ENCODE results near the gene ATP11A. TPM values are rescaled to one million over a fixed set of nuclear protein-coding genes. Genes with fewer than 3 reads are reported as not detected.
A peak's percentile ranks its signal among the peaks of the same experiment; 100 is the strongest.

ATP11A gene
- total RNA-seq, result 100 to 1,000 TPM; 122 to 140 TPM
- 32.6 TPM for polyA plus RNA-seq (2013, experiment 1 of 2)
- 30.0 TPM for polyA plus RNA-seq (2013, experiment 2 of 2)
- long read RNA-seq, experiment 1, transcript ATP11A-217 (1 exons, 3,542 nt), result major isoform, 8 of 21 reads
- long read RNA-seq, experiment 1, partial matches to known transcripts, result 9 of 21 reads
- long read RNA-seq, experiment 1, other reads (novel, unspliced or antisense), result 4 of 21 reads
- long read RNA-seq, experiment 2, full-length matches to known transcripts, result 15 of 71 reads
- long read RNA-seq, experiment 2, partial matches to known transcripts, result 25 of 71 reads
- long read RNA-seq, experiment 2, other reads (novel, unspliced or antisense), result 31 of 71 reads
- long read RNA-seq, experiment 3, transcript ATP11A-217 (1 exons, 3,542 nt), result major isoform, 13 of 36 reads
- long read RNA-seq, experiment 3, partial matches to known transcripts, result 1 of 36 reads
- long read RNA-seq, experiment 3, other reads (novel, unspliced or antisense), result 22 of 36 reads
- long read RNA-seq, experiment 4, partial matches to known transcripts, result 1 of 2 reads
- long read RNA-seq, experiment 4, other reads (novel, unspliced or antisense), result 1 of 2 reads

- Mint-ChIP-seq H3K4me3 (peak within 1 kb of the TSS; percentile 86), H3K9me3 (no peaks in the 10 kb centered on the region), H3K4me1 (peaks cover 49% of the 10 kb centered on the region), H3K27ac (peak within 1 kb of the TSS; percentile 87), H3K27me3 (ENCODE audit: insufficient read depth) (no peaks in the 10 kb centered on the region), H3K36me3 (ENCODE audit: low read depth) (no peaks in the 10 kb centered on the region)
- H3K27ac ChIP-seq (ENCODE audit: low read depth, low read length), result no peak within 1 kb of the TSS
- TF ChIP-seq CTCF (conservative IDR thresholded peaks at IDR 0.05), result no peak
- no peaks in the 10 kb centered on the region for H3K27me3 ChIP-seq (ENCODE audit: control insufficient read depth, insufficient read depth, low read length, poor library complexity, severe bottlenecking)
- H3K4me1 ChIP-seq (ENCODE audit: control insufficient read depth, insufficient read depth, low read length), result peaks cover 16% of the 10 kb centered on the region
- H3K36me3 ChIP-seq (ENCODE audit: control insufficient read depth, insufficient read depth, low read length), result no peaks in the 10 kb centered on the region
- H3K4me3 ChIP-seq (ENCODE audit: low read length), result peak within 1 kb of the TSS; percentile 94
- no peaks in the 10 kb centered on the region for H3K9me3 ChIP-seq (ENCODE audit: control insufficient read depth, low read length)
- peak; percentile 91 for DNase-seq
- peak within 1 kb of the TSS; percentile 80 for H3K9ac ChIP-seq (ENCODE audit: extremely low read depth, low read length, poor library complexity, severe bottlenecking)
- WGBS, 2 experiments (ENCODE audit: insufficient coverage in 1 of 2, insufficient read length in 1 of 2), result 6 to 8% methylated on average over 37 to 95 of the region's 95 CpGs
Observed at GRCh38 chr13:112689303-112690245, at the start of gene ATP11A. Gene ATP11A (plus strand): TSS chr13:112690038. CDS start chr13:112690417, 379 bp downstream.

- peak; percentile 28 for DNase-seq
- H3K4me1 Mint-ChIP-seq, result peaks cover 2% of the 10 kb centered on the region
Observed at GRCh38 chr13:112641456-112642089, 48.3 kb upstream of the ATP11A start.

More at GRCh38 chr13:112641456-112642089, 48.3 kb upstream of the ATP11A start:
- H3K27ac Mint-ChIP-seq, result no peak overlapping the region
- no peak overlapping the region for H3K9ac ChIP-seq (ENCODE audit: extremely low read depth, low read length, poor library complexity, severe bottlenecking)
- peaks cover 21% of the 10 kb centered on the region for H3K27me3 ChIP-seq (ENCODE audit: control insufficient read depth, insufficient read depth, low read length, poor library complexity, severe bottlenecking)
- no peak for TF ChIP-seq CTCF (conservative IDR thresholded peaks at IDR 0.05)
- no peak overlapping the region for H3K4me3 ChIP-seq (ENCODE audit: low read length)
- H3K36me3 ChIP-seq (ENCODE audit: control insufficient read depth, insufficient read depth, low read length), result no peaks in the 10 kb centered on the region
- H3K27me3 Mint-ChIP-seq (ENCODE audit: insufficient read depth), result peaks cover 36% of the 10 kb centered on the region
- H3K4me3 Mint-ChIP-seq, result no peak overlapping the region
- no peaks in the 10 kb centered on the region for H3K4me1 ChIP-seq (ENCODE audit: control insufficient read depth, insufficient read depth, low read length)
- H3K27ac ChIP-seq (ENCODE audit: low read depth, low read length), result no peak overlapping the region
- H3K9me3 ChIP-seq (ENCODE audit: control insufficient read depth, low read length), result no peaks in the 10 kb centered on the region
- H3K9me3 Mint-ChIP-seq, result no peaks in the 10 kb centered on the region
- no peaks in the 10 kb centered on the region for H3K36me3 Mint-ChIP-seq (ENCODE audit: low read depth)
- WGBS, 2 experiments (ENCODE audit: insufficient coverage in 1 of 2, insufficient read length in 1 of 2), result 96 to 98% methylated on average over 19 of the region's 19 CpGs

Measured in endodermal cell (in vitro differentiated cells).